Measurements from ENCODE around the gene COPS6. TPM values are rescaled to one million over a fixed set of nuclear protein-coding genes. Genes with fewer than 3 reads are reported as not detected.

COPS6 gene
- total and polyA plus RNA-seq, 2 of the 4 experiments (the other 2 are of a cell fraction): 185 to 325 TPM

- no peak overlapping the region for H2BK15ac ChIP-seq (ENCODE audit: low read depth, low read length)
- intact Hi-C loops (cut with micrococcal nuclease): loop anchor here (1.0 to 5.0 kb wide), 4 partner anchors 78 to 274 kb away; no protein-coding TSS in a partner anchor
- no TSS peak for BruUV-seq (replicated peaks)
These were observed 44.0 kb downstream of the COPS6 start for GRCh38 chr7:100132697-100133151.

More at GRCh38 chr7:100132697-100133151, 44.0 kb downstream of the COPS6 start:
- Histone ChIP-seq H3K23ac (ENCODE audit: low read depth, low read length) (no peak overlapping the region), H4K20me1 (ENCODE audit: insufficient read depth, low read length) (no peaks in the 10 kb centered on the region), H3K56ac (ENCODE audit: extremely low read depth, insufficient read depth, low read length) (no peak overlapping the region), H3K9me3 (ENCODE audit: control insufficient read depth, insufficient read depth, low read length) (no peaks in the 10 kb centered on the region), H3K14ac (replicated peaks; ENCODE audit: low read depth, low read length) (no peak overlapping the region), H3K4me1 (ENCODE audit: control insufficient read depth, insufficient read depth, low read length) (peaks cover 2% of the 10 kb centered on the region; the same call in 1 of the 2 replicates), H4K8ac (ENCODE audit: low read depth in 2 of 2, low read length in 2 of 2) (no peak overlapping the region), H3K4ac (ENCODE audit: low read depth, low read length) (no peak overlapping the region), H3K18ac (ENCODE audit: low read depth, low read length) (no peak overlapping the region), H4K91ac (ENCODE audit: insufficient read depth, low read depth, low read length) (no peak overlapping the region), H3K79me1 (ENCODE audit: low read depth in 1 of 2, low read length in 2 of 2) (peaks cover 7 to 12% of the 10 kb centered on the region in 2 experiments; a peak in 3 of 4 replicates), H2BK120ac (ENCODE audit: low read depth, low read length) (no peak overlapping the region), H3K9me1 (ENCODE audit: insufficient read depth, low read length) (no peaks in the 10 kb centered on the region), H3K9ac (ENCODE audit: low read depth, low read length) (no peak overlapping the region), H2BK5ac (ENCODE audit: low read depth, low read length, poor library complexity, severe bottlenecking) (no peak overlapping the region), H3K27ac (ENCODE audit: insufficient read depth, low read length) (no peak overlapping the region), H3K36me3 (ENCODE audit: control insufficient read depth, insufficient read depth, low read length) (no peaks in the 10 kb centered on the region), H2AK5ac (ENCODE audit: low read depth, low read length) (no peak overlapping the region), H2AFZ (replicated peaks; ENCODE audit: low read length, poor library complexity) (peak overlapping the region; percentile 76), H2BK20ac (ENCODE audit: low read depth, low read length) (no peak overlapping the region), H3K4me2 (ENCODE audit: low read depth, low read length) (no peak overlapping the region), H4K5ac (ENCODE audit: low read depth, low read length) (no peak overlapping the region), H2AK9ac (replicated peaks; ENCODE audit: low read depth, low read length, poor library complexity) (no peak overlapping the region), H3K4me3 (ENCODE audit: insufficient read depth, low read depth, low read length) (no peak overlapping the region), H3K27me3 (ENCODE audit: control insufficient read depth, insufficient read depth, low read length) (peaks cover 2% of the 10 kb centered on the region; the same call in 1 of the 2 replicates)
- TF ChIP-seq MAFK (IDR thresholded peaks at IDR 0.05; ENCODE audit: low read depth, low read length): no peak
- TF ChIP-seq CTCF (conservative IDR thresholded peaks at IDR 0.05; ENCODE audit: low read depth, low read length): peak; percentile 94
- TF ChIP-seq RAD21 (IDR thresholded peaks at IDR 0.05; ENCODE audit: low read length): peak; percentile 96
- no peak for TF ChIP-seq POLR2A (IDR thresholded peaks at IDR 0.05; ENCODE audit: low read depth, low read length)
- TF ChIP-seq SMC3 (IDR thresholded peaks at IDR 0.05; ENCODE audit: low read depth, low read length): peak; percentile 93
- dilution Hi-C loops (cut with HindIII; ENCODE audit: low sequenced_read_pairs, unreplicated experiment) (no loop called here), in situ Hi-C loops (cut with MboI; ENCODE audit: low sequenced_read_pairs) (loop anchor here (10.0 kb wide), 1 partner anchor 212 kb away; no protein-coding TSS in a partner anchor)
- CTCF ChIA-PET: interaction anchor here (0.8 to 0.9 kb wide), 4 partner anchors 11 to 86 kb away, joined by 3 read pairs; partner anchors contain the start of gene LAMTOR4
- peak; percentile 66 for DNase-seq
- peak; percentile 77 for ATAC-seq (ENCODE audit: low read depth)
- POLR2A ChIA-PET (ENCODE audit: unreplicated experiment): no interaction called here
- 0% methylated on average over 1 of the region's 3 CpGs; no CpG with 5 or more reads in 1 of the 2 experiments for WGBS, 2 experiments (ENCODE audit: extremely low coverage in 2 of 2, insufficient read length in 1 of 2)
